ENCODE results near the gene NADK2. TPM values are rescaled to one million over a fixed set of nuclear protein-coding genes. Genes with fewer than 3 reads are reported as not detected.

NADK2 gene
- total RNA-seq, 2 donors from 2014 or later: 21.6 to 37.9 TPM

DNA sequence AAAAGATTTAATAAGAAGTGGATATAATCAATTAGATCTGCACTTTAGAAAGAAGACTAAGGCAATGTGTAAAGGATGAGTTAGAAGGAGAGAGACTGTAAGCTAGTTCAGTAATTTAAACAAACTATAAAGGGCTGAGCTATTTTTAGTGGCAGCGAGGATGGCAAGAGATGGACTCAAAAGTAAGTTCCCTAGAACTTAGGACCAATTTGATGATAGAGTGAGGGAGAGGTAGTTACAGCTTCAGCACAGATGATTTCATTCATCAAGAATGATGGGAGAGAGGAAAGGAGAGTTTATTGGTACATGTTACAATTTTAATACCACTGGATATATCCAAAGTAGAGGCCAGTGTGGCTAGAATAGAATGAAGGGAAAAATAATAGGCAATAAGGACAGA is 19.1 kb downstream of the NADK2 start:
- no peaks in the 10 kb centered on the region for H3K9me3 ChIP-seq
- WGBS: 88% methylated on average over 1 of the region's 1 CpG
- H3K27ac ChIP-seq: no peak overlapping the region
- intact Hi-C loops (cut with DNase I): no loop called here
- TF ChIP-seq POLR2AphosphoS5 (IDR thresholded peaks at IDR 0.05): no peak
- TF ChIP-seq, protein P1, sequence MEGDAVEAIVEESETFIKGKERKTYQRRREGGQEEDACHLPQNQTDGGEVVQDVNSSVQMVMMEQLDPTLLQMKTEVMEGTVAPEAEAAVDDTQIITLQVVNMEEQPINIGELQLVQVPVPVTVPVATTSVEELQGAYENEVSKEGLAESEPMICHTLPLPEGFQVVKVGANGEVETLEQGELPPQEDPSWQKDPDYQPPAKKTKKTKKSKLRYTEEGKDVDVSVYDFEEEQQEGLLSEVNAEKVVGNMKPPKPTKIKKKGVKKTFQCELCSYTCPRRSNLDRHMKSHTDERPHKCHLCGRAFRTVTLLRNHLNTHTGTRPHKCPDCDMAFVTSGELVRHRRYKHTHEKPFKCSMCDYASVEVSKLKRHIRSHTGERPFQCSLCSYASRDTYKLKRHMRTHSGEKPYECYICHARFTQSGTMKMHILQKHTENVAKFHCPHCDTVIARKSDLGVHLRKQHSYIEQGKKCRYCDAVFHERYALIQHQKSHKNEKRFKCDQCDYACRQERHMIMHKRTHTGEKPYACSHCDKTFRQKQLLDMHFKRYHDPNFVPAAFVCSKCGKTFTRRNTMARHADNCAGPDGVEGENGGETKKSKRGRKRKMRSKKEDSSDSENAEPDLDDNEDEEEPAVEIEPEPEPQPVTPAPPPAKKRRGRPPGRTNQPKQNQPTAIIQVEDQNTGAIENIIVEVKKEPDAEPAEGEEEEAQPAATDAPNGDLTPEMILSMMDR (IDR thresholded peaks at IDR 0.05): no peak
- TF ChIP-seq POLR2A (IDR thresholded peaks at IDR 0.05): no peak
- no peaks in the 10 kb centered on the region for H3K27me3 ChIP-seq (replicated peaks; ENCODE audit: insufficient read depth)
- H3K4me1 ChIP-seq (replicated peaks): no peaks in the 10 kb centered on the region
- H3K4me3 ChIP-seq: no peak overlapping the region
- H3K36me3 ChIP-seq: no peaks in the 10 kb centered on the region
- no peak for DNase-seq (ENCODE audit: low spot score)

DNA sequence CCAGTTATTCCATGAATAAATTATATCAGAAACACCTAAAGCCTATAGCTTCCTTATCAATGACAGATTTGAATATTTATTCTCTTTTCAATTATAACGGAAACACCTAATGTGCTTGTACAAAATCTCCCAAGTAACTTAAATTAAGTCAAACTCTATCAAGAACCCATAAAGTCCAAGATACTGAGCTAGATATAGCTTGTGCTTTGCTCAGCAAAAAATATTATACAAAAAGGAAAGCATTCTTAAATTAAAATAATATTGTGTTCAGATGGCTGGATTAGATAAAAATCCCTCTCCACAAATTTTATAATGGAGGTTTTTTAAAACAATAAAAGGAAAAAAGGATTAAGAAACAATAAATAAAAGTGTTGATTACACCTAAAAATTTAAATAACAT is 23.7 kb downstream of the NADK2 start:
- no peaks in the 10 kb centered on the region for H3K36me3 ChIP-seq
- no peak overlapping the region for H3K4me3 ChIP-seq
- TF ChIP-seq POLR2AphosphoS5 (IDR thresholded peaks at IDR 0.05): no peak
- no peak for TF ChIP-seq POLR2A (IDR thresholded peaks at IDR 0.05)
- TF ChIP-seq, protein P1 (IDR thresholded peaks at IDR 0.05): no peak
- H3K27me3 ChIP-seq (replicated peaks; ENCODE audit: insufficient read depth): no peaks in the 10 kb centered on the region
- DNase-seq (ENCODE audit: low spot score): no peak
- H3K4me1 ChIP-seq (replicated peaks): no peaks in the 10 kb centered on the region
- no peaks in the 10 kb centered on the region for H3K9me3 ChIP-seq
- intact Hi-C loops (cut with DNase I): no loop called here
- no peak overlapping the region for H3K27ac ChIP-seq
- 93% methylated on average over 1 of the region's 1 CpG for WGBS

DNA sequence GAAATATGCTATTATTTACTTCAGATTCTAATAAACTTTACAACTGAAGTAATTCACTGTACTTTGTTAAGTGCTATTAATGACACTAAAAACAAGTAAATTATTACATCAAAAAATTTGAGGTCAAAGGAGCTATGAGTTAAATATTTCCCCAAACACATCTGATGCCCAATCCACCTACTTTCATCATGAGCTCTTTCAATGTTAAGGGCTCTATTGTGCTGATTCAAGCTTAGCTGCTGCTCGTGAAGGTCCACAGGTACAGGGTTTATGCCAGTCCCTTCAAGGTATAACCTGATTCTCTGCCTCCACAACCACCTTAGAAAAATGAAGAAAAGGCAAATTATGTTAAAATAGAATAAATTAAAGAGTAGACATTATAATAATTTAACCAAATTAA is 24.2 kb downstream of the NADK2 start:
- TF ChIP-seq, protein P1 (IDR thresholded peaks at IDR 0.05): no peak
- TF ChIP-seq POLR2AphosphoS5 (IDR thresholded peaks at IDR 0.05) (no peak), POLR2A (IDR thresholded peaks at IDR 0.05) (no peak)
- Histone ChIP-seq H3K4me3 (no peak overlapping the region), H3K36me3 (no peaks in the 10 kb centered on the region), H3K9me3 (no peaks in the 10 kb centered on the region), H3K27me3 (replicated peaks; ENCODE audit: insufficient read depth) (no peaks in the 10 kb centered on the region), H3K4me1 (replicated peaks) (no peaks in the 10 kb centered on the region), H3K27ac (no peak overlapping the region)
- no peak for DNase-seq (ENCODE audit: low spot score)
- intact Hi-C loops (cut with DNase I): no loop called here
- WGBS: 81% methylated on average over 1 of the region's 1 CpG

DNA sequence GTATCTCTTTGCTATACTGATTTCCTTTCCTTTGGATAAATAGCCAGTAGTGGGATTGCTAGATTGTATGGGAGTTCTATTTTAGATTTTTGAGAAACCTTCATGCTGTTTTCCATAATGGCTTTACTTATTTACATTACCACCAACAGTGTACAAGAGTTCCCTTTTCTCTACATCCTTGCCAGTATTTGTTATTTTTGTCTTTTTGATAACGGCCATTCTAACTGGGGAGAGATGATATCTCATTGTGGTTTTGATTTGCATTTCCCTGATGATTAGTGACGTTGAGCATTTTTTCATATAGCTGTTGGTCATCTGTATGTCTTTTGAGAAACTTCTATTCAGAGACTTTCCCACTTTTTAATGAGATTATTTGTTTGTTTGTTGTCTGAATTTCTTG is 25.8 kb downstream of the NADK2 start:
- intact Hi-C loops (cut with DNase I): no loop called here
- TF ChIP-seq, protein P1 (IDR thresholded peaks at IDR 0.05): no peak
- no peak for TF ChIP-seq POLR2A (IDR thresholded peaks at IDR 0.05)
- TF ChIP-seq POLR2AphosphoS5 (IDR thresholded peaks at IDR 0.05): no peak
- Histone ChIP-seq H3K4me3 (no peak overlapping the region), H3K4me1 (replicated peaks) (no peaks in the 10 kb centered on the region), H3K27me3 (replicated peaks; ENCODE audit: insufficient read depth) (no peaks in the 10 kb centered on the region), H3K9me3 (no peaks in the 10 kb centered on the region), H3K36me3 (no peaks in the 10 kb centered on the region), H3K27ac (no peak overlapping the region)
- WGBS: 73% methylated on average over 2 of the region's 2 CpGs
- DNase-seq (ENCODE audit: low spot score): no peak

DNA sequence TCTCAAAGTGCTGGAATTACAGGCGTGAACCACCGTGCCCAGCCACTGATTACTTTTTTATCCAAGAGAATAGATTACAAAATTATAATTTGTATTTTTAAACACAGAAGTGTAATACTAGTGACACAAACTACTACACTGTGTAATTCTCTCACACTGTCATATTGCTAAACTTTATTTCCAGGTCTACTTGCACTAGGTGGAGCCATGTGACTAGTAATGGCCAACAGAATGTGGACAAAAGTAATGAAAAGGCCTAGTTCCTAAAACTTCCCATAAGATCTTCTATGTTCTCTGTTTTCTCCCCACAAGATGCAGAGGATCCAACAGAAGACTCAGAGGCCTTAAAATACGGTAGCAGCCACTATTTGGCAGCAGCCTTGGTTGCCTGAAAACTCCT is 27.3 kb downstream of the NADK2 start:
- WGBS: 87% methylated on average over 3 of the region's 3 CpGs
- no peaks in the 10 kb centered on the region for H3K4me1 ChIP-seq (replicated peaks)
- no peaks in the 10 kb centered on the region for H3K27me3 ChIP-seq (replicated peaks; ENCODE audit: insufficient read depth)
- no peak for DNase-seq (ENCODE audit: low spot score)
- H3K9me3 ChIP-seq: no peaks in the 10 kb centered on the region
- intact Hi-C loops (cut with DNase I): no loop called here
- H3K27ac ChIP-seq: no peak overlapping the region
- no peaks in the 10 kb centered on the region for H3K36me3 ChIP-seq
- TF ChIP-seq, protein P1 (IDR thresholded peaks at IDR 0.05): peak in 1 of 4 experiments; percentile 9
- no peak for TF ChIP-seq POLR2A (IDR thresholded peaks at IDR 0.05)
- no peak overlapping the region for H3K4me3 ChIP-seq
